ENCODE measurements around the gene PDE10A. TPM values are rescaled to one million over a fixed set of nuclear protein-coding genes. Genes with fewer than 3 reads are reported as not detected.

The PDE10A gene
- total and polyA plus RNA-seq, 3 experiments from 2014 or later = not detected

DNA sequence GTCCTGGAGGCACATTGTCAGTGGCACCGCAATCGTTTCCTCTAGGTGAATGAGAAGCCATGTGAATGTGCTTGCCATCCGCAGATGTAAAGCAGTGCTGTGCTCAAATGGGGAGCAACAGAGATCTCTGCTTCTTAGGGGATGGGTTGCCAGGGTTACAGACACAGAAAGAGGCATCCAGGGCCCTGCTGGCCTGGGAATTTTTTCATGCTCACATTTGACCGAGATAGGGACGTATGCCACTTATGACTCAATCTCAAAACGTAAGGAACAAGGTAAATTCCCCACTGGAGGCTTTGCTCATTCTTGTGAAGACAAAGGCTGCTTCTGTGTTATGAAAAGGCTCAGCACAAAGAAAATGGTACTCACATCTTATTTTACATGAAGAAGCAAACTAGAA, 364.6 kb downstream of the PDE10A start:
- H3K36me3 Mint-ChIP-seq = no peaks in the 10 kb centered on the region
- no peak for DNase-seq
- H3K9me3 Mint-ChIP-seq = peaks cover 2 to 10% (median 8%) of the 10 kb centered on the region in 5 donors
- Histone ChIP-seq H3K9me3 (ENCODE audit: low read length) (no peaks in the 10 kb centered on the region), H3K4me1 (ENCODE audit: insufficient read depth, low read length) (no peaks in the 10 kb centered on the region), H3K27me3 (ENCODE audit: insufficient read depth, low read length, poor library complexity, severe bottlenecking) (no peaks in the 10 kb centered on the region), H3K4me3 (ENCODE audit: low read length) (no peak overlapping the region), H3K36me3 (ENCODE audit: insufficient read depth, low read length) (no peaks in the 10 kb centered on the region), H3K27ac (ENCODE audit: low read depth, low read length) (no peak overlapping the region)
- CTCF ChIA-PET = no interaction called here
- no peak overlapping the region for H3K4me3 Mint-ChIP-seq
- H3K27ac Mint-ChIP-seq = no peak overlapping the region
- no peaks in the 10 kb centered on the region for H3K4me1 Mint-ChIP-seq
- no peaks in the 10 kb centered on the region for H3K27me3 Mint-ChIP-seq
- POLR2A ChIA-PET = no interaction called here

DNA sequence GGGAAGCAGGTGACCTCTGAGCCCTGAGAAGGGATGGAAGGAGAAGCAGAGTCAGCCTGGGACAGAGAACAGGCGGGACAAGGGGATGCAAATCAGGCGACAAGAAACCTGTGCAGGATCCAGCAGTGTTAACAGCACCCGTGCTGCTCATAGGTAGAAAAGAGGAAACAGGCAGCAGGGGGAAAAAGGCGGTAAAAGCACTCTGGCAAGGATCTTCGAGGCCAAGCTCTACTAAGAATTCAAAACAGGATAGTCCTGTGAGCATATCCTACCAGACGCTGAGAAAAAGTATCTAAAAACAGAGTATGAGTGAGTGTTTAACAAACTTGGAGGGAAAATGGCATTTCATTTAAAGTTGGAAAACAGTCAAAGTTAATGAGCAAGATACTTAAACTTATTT, 370.4 kb downstream of the PDE10A start:
- Histone ChIP-seq H3K4me1 (ENCODE audit: insufficient read depth, low read length) (no peaks in the 10 kb centered on the region), H3K27me3 (ENCODE audit: insufficient read depth, low read length, poor library complexity, severe bottlenecking) (no peaks in the 10 kb centered on the region), H3K27ac (ENCODE audit: low read depth, low read length) (no peak overlapping the region), H3K36me3 (ENCODE audit: insufficient read depth, low read length) (no peaks in the 10 kb centered on the region), H3K4me3 (ENCODE audit: low read length) (no peak overlapping the region), H3K9me3 (ENCODE audit: low read length) (no peaks in the 10 kb centered on the region)
- CTCF ChIA-PET = no interaction called here
- Mint-ChIP-seq H3K4me3 (no peak overlapping the region), H3K4me1 (no peaks in the 10 kb centered on the region), H3K36me3 (no peaks in the 10 kb centered on the region), H3K9me3 (peaks cover 2 to 17% (median 13%) of the 10 kb centered on the region in 5 donors), H3K27ac (no peak overlapping the region), H3K27me3 (no peaks in the 10 kb centered on the region)
- POLR2A ChIA-PET = no interaction called here
- DNase-seq = no peak

Measured in CD8-positive, alpha-beta memory T cell (primary cell).